ENCODE results near the gene USH1C.

The USH1C gene

GRCh38 chr11:17504330-17505107, 39.7 kb downstream of the USH1C start:
- DNase-seq (ENCODE audit: low read depth), result no peak

DNA sequence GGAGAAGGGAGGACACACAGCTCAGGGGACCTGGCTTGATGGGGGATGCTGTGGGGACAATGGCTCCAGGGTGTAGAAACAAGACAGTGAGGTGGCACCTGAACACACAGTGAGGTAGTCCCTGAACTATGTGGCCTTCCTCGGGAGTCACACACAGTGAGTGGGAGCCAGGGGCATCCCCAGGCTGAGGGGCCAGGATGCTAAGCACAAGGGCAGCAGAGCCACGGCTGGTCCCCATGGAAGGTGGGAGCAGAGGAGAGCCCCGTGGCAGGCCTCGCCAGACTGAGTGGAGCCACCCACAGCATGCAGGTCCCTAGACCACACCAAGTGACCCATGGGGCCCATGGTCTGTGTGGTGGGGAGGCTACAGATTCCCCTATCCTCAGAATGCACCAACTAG, 41.6 kb downstream of the USH1C start:
- DNase-seq (ENCODE audit: low read depth), result no peak

- DNase-seq (ENCODE audit: low read depth), result no peak
Measured at GRCh38 chr11:17500673-17501072, 43.5 kb downstream of the USH1C start.

DNA sequence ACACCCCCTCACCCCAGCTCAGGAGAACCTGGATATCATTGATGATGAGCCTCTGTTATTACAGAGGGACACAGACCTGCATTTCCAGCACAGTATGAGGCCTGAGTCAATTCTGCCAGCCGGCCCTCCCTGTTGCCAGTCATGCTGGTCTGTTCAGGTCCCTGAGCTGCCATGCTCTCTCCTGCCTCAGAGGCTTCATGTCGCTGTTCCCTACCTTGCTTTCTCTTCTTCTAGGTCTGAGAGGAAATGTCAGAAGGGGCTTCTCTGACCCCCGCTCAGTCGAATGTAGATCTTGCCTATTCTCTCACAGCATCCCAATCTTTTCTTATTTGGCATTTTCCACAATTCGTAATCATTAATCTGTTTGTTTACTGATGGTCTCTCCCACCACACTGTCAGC, 45.7 kb downstream of the USH1C start:
- DNase-seq (ENCODE audit: low read depth), result no peak

GRCh38 chr11:17498058-17498457, 46.2 kb downstream of the USH1C start:
- no peak for DNase-seq (ENCODE audit: low read depth)

- DNase-seq (ENCODE audit: low read depth), result no peak
Measured at GRCh38 chr11:17496406-17496805, 47.8 kb downstream of the USH1C start.

- DNase-seq (ENCODE audit: low read depth), result no peak
Measured at GRCh38 chr11:17494019-17494418, 50.2 kb downstream of the USH1C start.

GRCh38 chr11:17490938-17491337, 53.3 kb downstream of the USH1C start:
- DNase-seq (ENCODE audit: low read depth), result no peak

DNA sequence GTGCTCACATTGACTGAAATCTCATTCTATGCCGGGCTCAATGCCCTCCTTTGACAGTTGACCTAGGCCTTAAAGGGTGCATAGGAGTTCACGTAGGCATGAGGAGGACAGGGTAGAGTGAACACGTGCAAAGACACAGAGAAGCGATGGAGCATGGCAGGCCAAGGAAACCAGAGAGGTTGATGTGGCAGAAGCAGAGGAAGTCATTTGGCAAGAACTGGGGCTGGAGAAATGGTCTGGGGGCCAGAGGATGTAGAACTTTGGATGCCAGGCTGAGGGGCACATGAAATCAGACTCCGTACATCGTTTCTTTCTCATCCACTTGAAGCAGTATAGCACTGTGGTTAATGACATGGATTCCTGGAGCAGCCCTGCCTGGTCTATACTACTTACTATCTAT, 54.0 kb downstream of the USH1C start:
- no peak for DNase-seq (ENCODE audit: low read depth)

DNA sequence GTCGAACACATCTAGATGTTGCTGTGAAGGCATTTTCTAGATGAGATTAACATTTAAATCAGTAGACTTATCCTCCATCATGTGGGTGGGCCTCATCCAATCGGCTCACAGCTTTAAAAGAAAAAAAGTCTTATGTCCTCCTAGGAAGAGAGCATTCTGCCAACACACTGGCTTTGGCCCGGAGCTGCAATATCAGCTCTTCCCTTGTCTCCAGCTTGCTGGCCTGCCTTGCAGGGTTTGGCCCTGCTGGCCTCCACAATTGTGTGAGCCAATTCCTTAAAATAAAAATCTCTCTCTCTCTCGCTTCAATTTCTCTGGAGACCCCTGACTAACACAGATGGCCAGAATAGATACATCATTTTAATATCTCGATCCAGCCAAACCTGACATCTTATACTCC, 54.5 kb downstream of the USH1C start:
- DNase-seq (ENCODE audit: low read depth), result no peak

GRCh38 chr11:17488563-17488962, 55.7 kb downstream of the USH1C start:
- no peak for DNase-seq (ENCODE audit: low read depth)

DNA sequence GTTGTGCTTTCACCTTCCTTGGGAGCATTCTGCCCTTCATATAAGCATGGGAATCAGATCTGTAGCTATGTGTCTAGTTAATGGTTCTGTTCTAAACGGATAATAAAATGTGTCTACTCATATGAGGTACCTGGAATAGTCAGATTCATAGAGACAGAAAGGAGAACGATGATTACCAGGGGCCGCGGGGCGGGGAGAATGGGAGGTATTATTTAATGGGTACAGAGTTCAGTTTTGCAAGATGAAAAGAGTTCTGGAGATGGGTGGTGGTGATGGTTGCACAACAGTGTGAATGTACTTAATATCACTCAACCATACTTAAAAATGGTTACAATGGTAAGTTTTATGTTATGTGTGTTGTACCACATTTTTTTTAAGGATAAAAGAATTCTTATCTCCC, 57.6 kb downstream of the USH1C start:
- DNase-seq (ENCODE audit: low read depth), result no peak

DNA sequence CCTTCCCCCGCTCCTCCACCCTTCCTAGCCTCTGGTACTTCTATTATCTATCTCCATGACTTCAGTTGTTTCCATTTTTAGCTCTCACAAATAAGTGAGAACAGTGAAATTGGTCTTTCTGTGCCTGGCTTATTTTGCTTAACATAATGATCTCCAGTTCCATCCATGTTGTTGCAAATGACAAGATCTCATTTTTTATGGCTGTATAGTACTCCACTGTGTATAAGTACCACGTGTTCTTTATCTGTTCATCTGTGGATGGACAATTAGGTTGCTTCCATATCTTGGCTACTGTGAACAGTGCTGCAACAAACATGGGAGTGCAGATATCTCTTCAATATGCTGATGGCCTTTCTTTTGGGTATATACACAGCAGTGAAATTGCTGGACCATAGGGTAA, 60.7 kb downstream of the USH1C start:
- no peak for DNase-seq (ENCODE audit: low read depth)

DNA sequence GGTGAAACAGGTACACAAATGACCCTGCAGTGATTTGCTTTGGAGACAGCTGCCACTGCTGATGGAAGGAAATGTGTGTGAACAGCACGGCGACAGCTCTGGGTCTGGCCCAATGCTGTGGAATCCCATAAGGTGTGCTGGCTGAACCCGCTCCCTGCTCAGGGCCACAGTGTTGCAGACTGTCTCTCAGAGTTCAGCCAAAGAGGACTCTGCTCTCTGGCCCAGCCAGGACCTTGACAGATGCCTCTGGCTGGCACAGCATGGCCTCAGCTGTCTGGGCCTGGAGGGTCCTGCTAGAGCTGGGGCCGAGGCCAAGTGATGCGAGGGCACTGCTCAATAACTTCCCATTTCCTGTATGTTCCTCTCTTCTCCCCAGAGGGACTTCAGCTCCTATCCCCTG, 62.3 kb downstream of the USH1C start:
- no peak for DNase-seq (ENCODE audit: low read depth)

DNA sequence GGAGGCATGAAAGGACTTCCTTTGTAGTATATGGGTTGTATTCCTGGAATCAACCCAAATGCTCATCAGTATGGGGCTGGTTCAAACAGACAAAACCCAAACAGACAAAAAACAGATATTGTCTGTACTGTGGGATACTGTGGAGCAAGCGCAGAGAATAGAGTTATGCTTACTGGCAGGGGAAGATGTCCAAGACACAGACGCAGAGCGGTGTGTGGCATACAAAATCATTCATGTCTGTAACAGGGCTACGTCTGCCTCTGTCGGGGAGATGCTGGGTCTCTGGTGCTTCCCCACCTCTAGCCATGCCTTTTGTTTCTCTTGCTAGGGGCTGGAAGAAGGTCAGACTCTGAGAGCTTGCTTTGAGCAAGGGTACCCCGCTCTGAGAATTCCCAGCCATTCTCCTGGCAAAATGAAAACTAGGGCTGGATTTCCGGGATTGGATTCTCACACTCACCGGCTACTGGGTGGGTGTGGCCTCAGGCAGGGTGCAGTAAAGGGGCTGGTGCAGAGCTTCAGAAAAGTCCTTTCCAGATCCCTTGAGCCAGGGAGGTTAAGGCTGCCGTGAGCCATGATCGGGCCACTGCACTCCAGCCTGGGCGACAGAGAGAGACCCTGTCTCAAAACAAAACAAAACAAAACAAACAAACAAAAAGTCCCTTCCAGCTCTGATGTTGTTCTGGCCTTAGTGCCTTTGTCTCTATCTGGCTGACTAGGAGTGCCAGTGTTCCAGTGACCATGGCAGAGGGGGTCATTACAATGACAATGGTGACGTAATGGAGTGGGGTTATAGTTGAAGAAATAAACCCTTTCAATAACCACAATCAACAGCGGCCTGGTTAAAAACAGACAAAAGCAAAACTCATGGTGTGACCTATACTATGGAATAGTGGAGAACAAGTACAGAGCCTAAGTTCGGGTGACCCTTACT, 64.7 kb downstream of the USH1C start:
- no peak for DNase-seq (ENCODE audit: low read depth)

- no peak for DNase-seq (ENCODE audit: low read depth)
Measured at GRCh38 chr11:17478070-17478469, 66.1 kb downstream of the USH1C start.

DNA sequence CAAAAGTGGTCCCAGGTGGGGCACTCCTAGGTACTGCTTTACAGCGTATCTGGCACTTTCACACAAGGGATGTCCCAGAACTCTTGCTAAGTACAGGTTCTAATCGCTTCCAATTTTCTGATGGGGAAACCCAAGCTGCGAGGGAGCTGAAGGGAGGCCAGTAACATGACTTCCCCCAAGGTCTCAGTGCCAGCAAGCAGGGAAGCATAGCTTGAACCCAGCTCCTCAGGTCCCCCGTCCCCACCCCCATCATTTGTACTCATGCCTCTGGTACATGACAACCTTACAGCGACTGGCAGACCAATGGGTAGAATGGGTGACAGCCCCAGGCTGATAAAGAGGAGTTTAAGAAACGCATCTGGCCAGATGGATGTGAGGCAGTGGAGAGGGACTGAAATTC, 66.9 kb downstream of the USH1C start:
- DNase-seq (ENCODE audit: low read depth), result no peak

- no peak for DNase-seq (ENCODE audit: low read depth)
Measured at GRCh38 chr11:17477084-17477333, 67.2 kb downstream of the USH1C start.

GRCh38 chr11:17476317-17477083, 67.7 kb downstream of the USH1C start, which contains the start of gene ABCC8:
Gene ABCC8, minus strand, starts transcription at chr11:17476845. Its CDS starts 69 bp downstream, at chr11:17476776.
- no peak for DNase-seq (ENCODE audit: low read depth)

DNA sequence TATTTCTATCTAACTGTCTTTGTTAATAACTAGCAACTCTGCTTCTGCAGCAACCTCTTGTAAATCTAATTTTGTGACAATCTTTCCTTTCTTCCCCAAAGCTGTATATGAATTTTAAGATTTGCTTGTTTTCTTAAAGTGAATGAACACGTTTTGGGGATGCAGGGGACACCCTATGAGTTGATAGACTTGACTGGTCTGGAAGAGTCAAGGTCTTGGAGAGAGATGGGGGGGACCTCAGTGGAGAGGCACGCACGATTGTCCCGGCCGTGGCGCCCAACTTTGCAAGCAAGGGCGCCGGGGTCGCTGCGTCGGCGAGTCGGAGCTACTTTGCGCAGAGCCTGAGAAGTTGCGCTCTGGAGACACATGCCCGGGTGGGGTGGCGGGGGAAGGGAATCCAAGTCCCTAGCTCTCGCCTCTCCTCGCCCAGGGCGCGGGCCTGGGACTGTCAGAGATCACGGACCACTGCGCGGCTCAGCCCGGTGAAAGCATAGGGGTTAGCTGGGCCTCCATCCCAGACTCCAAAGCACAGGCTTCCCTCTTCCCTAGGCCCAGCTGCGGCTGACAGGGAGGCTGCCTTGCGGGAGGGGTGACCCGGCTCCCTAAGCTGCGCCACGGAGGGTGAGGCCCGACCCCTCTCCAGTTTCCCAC, 68.4 kb downstream of the USH1C start:
- no peak for DNase-seq (ENCODE audit: low read depth)

GRCh38 chr11:17473071-17473744, 71.0 kb downstream of the USH1C start:
- DNase-seq (ENCODE audit: low read depth), result no peak

- DNase-seq (ENCODE audit: low read depth), result no peak
Measured at GRCh38 chr11:17472467-17472866, 71.7 kb downstream of the USH1C start.
